Mesendoderm (in vitro differentiated cells): ENCODE results near the gene ITPR3.

Experiments
- DNase-seq: peaks from one replicate; pipeline ENCODE4 v3.0.0; 2013
- H2AK5ac ChIP-seq: 2 replicates; pipeline ENCODE4 v1.6.1; 2013; ENCODE audit warnings: low read length, inconsistent platforms
- H2BK120ac ChIP-seq: 2 replicates; pipeline ENCODE4 v1.6.1; 2013; ENCODE audit warnings: low read depth, mild to moderate bottlenecking, low read length, moderate library complexity, mixed read lengths
- H2BK15ac ChIP-seq: replicated peaks from 2 replicates; pipeline ENCODE4 v1.6.1; 2013; ENCODE audit warnings: low read depth, mild to moderate bottlenecking, moderate library complexity
- H2BK5ac ChIP-seq: 2 replicates; pipeline ENCODE4 v1.6.1; 2013; ENCODE audit warnings: low read length, inconsistent platforms
- H3K18ac ChIP-seq: 2 replicates; pipeline ENCODE4 v1.6.1; 2013; ENCODE audit warnings: mild to moderate bottlenecking, low read length, mixed read lengths
- H3K23ac ChIP-seq: one replicate; pipeline ENCODE4 v1.6.1; 2013; ENCODE audit warnings: low read length
- H3K27ac ChIP-seq: 2 replicates; pipeline ENCODE4 v1.5.1; 2013; ENCODE audit warnings: low read depth, mild to moderate bottlenecking, inconsistent platforms, low read length, moderate library complexity
- H3K27me3 ChIP-seq: 2 replicates; pipeline ENCODE4 v1.6.1; 2013; ENCODE audit warnings: low read length, control low read depth, mild to moderate bottlenecking, inconsistent platforms; ENCODE audit not compliant: insufficient read depth, poor library complexity
- H3K36me3 ChIP-seq: 2 replicates; pipeline ENCODE4 v1.6.1; 2013; ENCODE audit warnings: low read length, inconsistent platforms; ENCODE audit not compliant: control insufficient read depth, insufficient read depth
- H3K4ac ChIP-seq: one replicate; pipeline ENCODE4 v1.6.1; 2013; ENCODE audit warnings: low read depth, mild to moderate bottlenecking, low read length, moderate library complexity
- H3K4me1 ChIP-seq: 2 replicates; pipeline ENCODE4 v1.6.1; 2013; ENCODE audit warnings: low read depth, low read length, inconsistent platforms; ENCODE audit not compliant: control insufficient read depth
- H3K4me2 ChIP-seq: 2 replicates; pipeline ENCODE4 v1.6.1; 2013; ENCODE audit warnings: low read length
- H3K4me3 ChIP-seq: 2 replicates; pipeline ENCODE4 v1.5.1; 2013; ENCODE audit warnings: mild to moderate bottlenecking, low read length
- H3K56ac ChIP-seq: one replicate; pipeline ENCODE4 v1.6.1; 2013; ENCODE audit warnings: low read length
- H3K79me1 ChIP-seq: 2 replicates; pipeline ENCODE4 v1.6.1; 2013; ENCODE audit warnings: low read length, inconsistent platforms
- H3K79me2 ChIP-seq: 2 replicates; pipeline ENCODE4 v1.6.1; 2013; ENCODE audit warnings: mild to moderate bottlenecking, low read length; ENCODE audit not compliant: control insufficient read depth, insufficient read depth
- H3K9ac ChIP-seq: 2 replicates; pipeline ENCODE4 v1.6.1; 2013; ENCODE audit warnings: low read length, inconsistent platforms
- H4K5ac ChIP-seq: one replicate; pipeline ENCODE4 v1.6.1; 2013; ENCODE audit warnings: low read length
- H4K8ac ChIP-seq: one replicate; pipeline ENCODE4 v1.6.1; 2013; ENCODE audit warnings: low read depth, mild to moderate bottlenecking, control low read depth, low read length, moderate library complexity
- WGBS: extraction: QIAGEN DNeasy Blood & Tissue Kit; methylation state at CpG from one replicate; pipeline ENCODE4 v1.1.7; 2013; ENCODE audit warnings: low lambda C conversion rate, missing lambda C conversion rate; ENCODE audit not compliant: insufficient coverage; ENCODE audit errors: extremely low coverage; 5-methylcytosine and 5-hydroxymethylcytosine counted together

The ITPR3 gene

GRCh38 chr6:33729059-33729458 lies 107.9 kb downstream of the ITPR3 start:
- Histone ChIP-seq H2BK15ac (no peak overlapping the region), H4K5ac (no peak overlapping the region), H3K18ac (no peak overlapping the region), H3K9ac (no peak overlapping the region), H3K4me1 (no peaks in the 10 kb centered on the region), H3K27ac (no peak overlapping the region), H3K27me3 (no peaks in the 10 kb centered on the region), H3K4me2 (no peak overlapping the region), H3K23ac (no peak overlapping the region), H3K36me3 (no peaks in the 10 kb centered on the region), H3K4me3 (no peak overlapping the region), H3K4ac (no peak overlapping the region), H3K56ac (no peak overlapping the region), H2AK5ac (no peak overlapping the region), H2BK5ac (no peak overlapping the region), H3K79me2 (no peaks in the 10 kb centered on the region), H4K8ac (no peak overlapping the region), H2BK120ac (no peak overlapping the region), H3K79me1 (no peaks in the 10 kb centered on the region)
- WGBS = no CpG with 5 or more reads among the region's 6 CpGs
- DNase-seq = no peak

GRCh38 chr6:33730611-33731010 lies 109.5 kb downstream of the ITPR3 start:
- Histone ChIP-seq H2BK5ac (no peak overlapping the region), H4K5ac (no peak overlapping the region), H3K23ac (no peak overlapping the region), H3K18ac (no peak overlapping the region), H3K4me1 (no peaks in the 10 kb centered on the region), H3K4me3 (no peak overlapping the region), H3K9ac (no peak overlapping the region), H2BK15ac (no peak overlapping the region), H3K36me3 (no peaks in the 10 kb centered on the region), H3K79me1 (no peaks in the 10 kb centered on the region), H3K27ac (no peak overlapping the region), H3K4ac (no peak overlapping the region), H3K79me2 (no peaks in the 10 kb centered on the region), H4K8ac (no peak overlapping the region), H3K27me3 (no peaks in the 10 kb centered on the region), H3K4me2 (no peak overlapping the region), H2AK5ac (no peak overlapping the region), H3K56ac (no peak overlapping the region), H2BK120ac (no peak overlapping the region)
- no peak for DNase-seq
- no CpG with 5 or more reads among the region's 10 CpGs for WGBS

DNA sequence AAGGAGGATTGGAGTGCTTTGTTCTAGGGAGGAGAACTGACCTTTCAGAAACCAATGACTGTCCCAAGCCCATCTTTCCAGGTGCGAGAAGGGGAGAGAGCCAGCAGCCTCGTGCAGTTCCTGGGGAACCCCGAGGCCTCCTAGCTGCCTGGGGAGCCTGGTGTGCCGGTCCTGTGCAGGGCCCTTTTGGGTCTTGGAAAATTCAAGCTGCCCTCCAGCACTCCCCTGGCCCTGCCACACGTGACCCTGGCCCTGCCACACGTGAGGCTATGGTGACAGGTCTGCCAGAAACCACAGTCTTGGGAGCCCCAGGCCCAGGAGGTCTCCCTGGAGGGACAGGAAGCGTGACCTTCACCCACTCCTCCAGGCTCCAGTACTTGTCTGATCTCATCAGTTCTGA lies 109.9 kb downstream of the ITPR3 start:
- Histone ChIP-seq H3K27ac (no peak overlapping the region), H2AK5ac (no peak overlapping the region), H2BK15ac (no peak overlapping the region), H4K8ac (no peak overlapping the region), H4K5ac (no peak overlapping the region), H3K27me3 (no peaks in the 10 kb centered on the region), H3K4me1 (no peaks in the 10 kb centered on the region), H2BK120ac (no peak overlapping the region), H3K79me1 (no peaks in the 10 kb centered on the region), H3K18ac (no peak overlapping the region), H3K9ac (no peak overlapping the region), H2BK5ac (no peak overlapping the region), H3K56ac (no peak overlapping the region), H3K79me2 (no peaks in the 10 kb centered on the region), H3K4me2 (no peak overlapping the region), H3K4me3 (no peak overlapping the region), H3K36me3 (no peaks in the 10 kb centered on the region), H3K23ac (no peak overlapping the region), H3K4ac (no peak overlapping the region)
- DNase-seq = no peak
- no CpG with 5 or more reads among the region's 7 CpGs for WGBS

DNA sequence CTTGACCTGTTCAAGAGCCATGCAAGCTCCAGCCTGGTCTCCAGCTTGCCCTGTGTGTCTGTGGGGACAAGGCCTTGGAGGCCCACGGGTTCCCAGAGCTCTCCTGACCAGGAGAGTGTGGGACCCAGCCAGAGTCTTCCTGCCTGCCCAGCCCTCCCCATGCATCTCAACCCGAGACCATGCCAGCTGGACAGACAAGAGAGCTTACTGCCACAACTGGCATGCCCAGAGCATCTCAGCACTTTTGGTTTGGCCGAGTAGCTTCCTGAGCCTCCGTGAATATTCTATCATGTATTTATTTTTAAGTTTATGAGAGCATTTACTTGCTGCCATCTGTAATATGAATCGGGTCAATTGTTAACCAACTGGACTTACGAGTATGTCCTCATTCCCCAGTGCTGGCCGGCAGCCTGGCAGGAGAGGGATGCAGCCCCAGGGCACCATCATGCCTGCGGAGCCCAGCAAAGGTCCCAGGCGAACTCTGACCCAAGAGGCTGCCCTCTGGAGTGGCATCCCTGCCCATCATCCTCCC lies 110.7 kb downstream of the ITPR3 start:
- WGBS = no CpG with 5 or more reads among the region's 9 CpGs
- Histone ChIP-seq H3K23ac (no peak overlapping the region), H4K5ac (no peak overlapping the region), H3K27me3 (no peaks in the 10 kb centered on the region), H3K79me1 (no peaks in the 10 kb centered on the region), H3K4me3 (no peak overlapping the region), H3K4ac (no peak overlapping the region), H3K4me1 (no peaks in the 10 kb centered on the region), H2BK15ac (no peak overlapping the region), H3K18ac (no peak overlapping the region), H3K27ac (no peak overlapping the region), H2BK5ac (no peak overlapping the region), H3K79me2 (no peaks in the 10 kb centered on the region), H3K56ac (no peak overlapping the region), H3K9ac (no peak overlapping the region), H2BK120ac (no peak overlapping the region), H3K4me2 (no peak overlapping the region), H3K36me3 (no peaks in the 10 kb centered on the region), H2AK5ac (no peak overlapping the region), H4K8ac (no peak overlapping the region)
- no peak for DNase-seq

DNA sequence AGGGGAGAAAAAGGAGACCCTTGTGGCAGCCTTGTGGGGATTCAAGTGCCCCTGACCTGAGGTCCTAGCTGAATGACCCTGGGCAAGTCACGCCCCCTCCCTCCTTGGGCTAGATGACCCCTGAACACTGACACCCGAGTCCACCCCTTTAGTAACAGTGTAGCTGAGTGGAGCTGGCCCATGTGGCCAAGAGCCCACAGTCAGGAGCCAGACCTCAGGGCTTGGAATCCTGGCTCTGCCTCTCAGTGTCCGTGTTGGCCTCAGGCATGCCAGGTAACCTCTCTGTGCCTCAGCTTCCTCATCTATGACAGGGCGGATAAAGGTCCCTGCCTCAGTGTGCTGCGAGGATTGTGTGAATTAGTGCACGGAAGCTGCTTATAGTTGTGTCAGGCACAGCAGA lies 111.3 kb downstream of the ITPR3 start:
- no peak for DNase-seq
- Histone ChIP-seq H2BK120ac (no peak overlapping the region), H3K56ac (no peak overlapping the region), H3K4me2 (no peak overlapping the region), H3K79me2 (no peaks in the 10 kb centered on the region), H3K9ac (no peak overlapping the region), H4K8ac (no peak overlapping the region), H3K4ac (no peak overlapping the region), H3K79me1 (no peaks in the 10 kb centered on the region), H3K18ac (no peak overlapping the region), H2AK5ac (no peak overlapping the region), H3K36me3 (no peaks in the 10 kb centered on the region), H3K27ac (no peak overlapping the region), H4K5ac (no peak overlapping the region), H3K4me3 (no peak overlapping the region), H3K23ac (no peak overlapping the region), H3K4me1 (no peaks in the 10 kb centered on the region), H2BK5ac (no peak overlapping the region), H3K27me3 (no peaks in the 10 kb centered on the region), H2BK15ac (no peak overlapping the region)
- no CpG with 5 or more reads among the region's 6 CpGs for WGBS
